WERI-Rb-1 (cell line): ENCODE measurements around the gene CGA.

Experiments used
- DNase-seq: peaks from one replicate; pipeline ENCODE4 v3.0.0-alpha.2; 2020
- H3K27ac ChIP-seq: fragments of 250-450 bp; sonication (Bioruptor Pico); 2 replicates; pipeline ENCODE4 v1.5.1; 2020; ENCODE audit warnings: mild to moderate bottlenecking, moderate library complexity
- H3K27me3 ChIP-seq: fragments of 250-450 bp; sonication (Bioruptor Pico); 2 replicates; pipeline ENCODE4 v1.5.1; 2021; ENCODE audit warnings: mild to moderate bottlenecking, low read depth, moderate library complexity; ENCODE audit not compliant: insufficient read depth, severe bottlenecking
- H3K36me3 ChIP-seq: fragments of 250-450 bp; sonication (Bioruptor Pico); 2 replicates; pipeline ENCODE4 v1.5.1; 2020; ENCODE audit warnings: mild to moderate bottlenecking, moderate library complexity
- H3K4me3 ChIP-seq: 2 replicates; pipeline ENCODE4 v1.5.1; 2011; ENCODE audit warnings: low read depth, mild to moderate bottlenecking, control low read depth, low read length
- H3K9me3 ChIP-seq: fragments of 250-450 bp; sonication (Bioruptor Pico); 2 replicates; pipeline ENCODE4 v1.5.1; 2021; ENCODE audit warnings: mild to moderate bottlenecking, moderate library complexity; ENCODE audit not compliant: severe bottlenecking
- TF ChIP-seq, protein P1 (sequence below): IDR thresholded peaks from 2 replicates; pipeline ENCODE4 v1.5.1; 2011; ENCODE audit warnings: low read depth, mild to moderate bottlenecking, control low read depth, inconsistent platforms, low read length

The CGA gene

DNA sequence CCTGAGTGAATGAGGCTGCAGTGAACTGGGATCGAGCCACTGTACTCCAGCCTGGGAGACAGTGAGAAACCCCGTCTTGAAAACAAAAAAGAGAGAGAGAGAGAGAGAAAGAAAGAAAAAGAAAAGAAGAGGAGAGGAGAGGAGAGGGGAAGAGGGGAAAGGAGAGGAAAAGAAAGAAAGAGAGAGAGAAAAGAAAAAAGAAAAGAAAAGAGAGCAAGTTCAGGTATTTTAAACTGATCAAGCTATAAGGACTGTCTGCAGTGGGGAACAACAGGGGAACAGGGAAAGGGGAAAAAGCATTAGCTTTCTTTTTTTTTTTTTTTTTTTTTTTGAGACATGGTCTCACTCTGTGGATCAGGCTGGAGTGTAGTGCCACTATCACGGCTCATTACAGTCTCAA, 2.5 kb downstream of the CGA start:
- no peaks in the 10 kb centered on the region for H3K9me3 ChIP-seq
- TF ChIP-seq, protein P1, sequence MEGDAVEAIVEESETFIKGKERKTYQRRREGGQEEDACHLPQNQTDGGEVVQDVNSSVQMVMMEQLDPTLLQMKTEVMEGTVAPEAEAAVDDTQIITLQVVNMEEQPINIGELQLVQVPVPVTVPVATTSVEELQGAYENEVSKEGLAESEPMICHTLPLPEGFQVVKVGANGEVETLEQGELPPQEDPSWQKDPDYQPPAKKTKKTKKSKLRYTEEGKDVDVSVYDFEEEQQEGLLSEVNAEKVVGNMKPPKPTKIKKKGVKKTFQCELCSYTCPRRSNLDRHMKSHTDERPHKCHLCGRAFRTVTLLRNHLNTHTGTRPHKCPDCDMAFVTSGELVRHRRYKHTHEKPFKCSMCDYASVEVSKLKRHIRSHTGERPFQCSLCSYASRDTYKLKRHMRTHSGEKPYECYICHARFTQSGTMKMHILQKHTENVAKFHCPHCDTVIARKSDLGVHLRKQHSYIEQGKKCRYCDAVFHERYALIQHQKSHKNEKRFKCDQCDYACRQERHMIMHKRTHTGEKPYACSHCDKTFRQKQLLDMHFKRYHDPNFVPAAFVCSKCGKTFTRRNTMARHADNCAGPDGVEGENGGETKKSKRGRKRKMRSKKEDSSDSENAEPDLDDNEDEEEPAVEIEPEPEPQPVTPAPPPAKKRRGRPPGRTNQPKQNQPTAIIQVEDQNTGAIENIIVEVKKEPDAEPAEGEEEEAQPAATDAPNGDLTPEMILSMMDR = no peak
- H3K27me3 ChIP-seq = no peaks in the 10 kb centered on the region
- H3K4me3 ChIP-seq = no peak overlapping the region
- H3K36me3 ChIP-seq = no peaks in the 10 kb centered on the region
- DNase-seq = no peak
- no peak overlapping the region for H3K27ac ChIP-seq

DNA sequence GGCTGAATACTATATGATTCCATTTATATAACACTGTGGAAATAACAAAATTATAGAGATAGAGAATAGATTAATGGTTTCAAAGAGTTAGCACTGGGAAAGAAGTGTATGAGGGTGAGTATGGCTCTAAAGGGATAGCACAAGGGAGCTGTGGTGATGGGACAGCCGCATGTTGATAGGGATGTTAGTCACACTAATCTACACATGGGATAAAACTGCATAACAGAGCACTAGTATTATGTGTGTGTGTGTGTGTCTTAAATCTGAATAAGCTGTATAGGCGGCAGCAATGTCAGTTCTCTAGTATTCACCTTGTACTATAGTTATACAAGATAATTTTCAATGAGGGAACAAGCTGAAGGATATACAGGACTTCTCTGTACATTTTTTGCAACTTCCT, 5.8 kb downstream of the CGA start:
- no peak for DNase-seq
- TF ChIP-seq, protein P1 = no peak
- Histone ChIP-seq H3K4me3 (no peak overlapping the region), H3K9me3 (no peaks in the 10 kb centered on the region), H3K27ac (no peak overlapping the region), H3K27me3 (no peaks in the 10 kb centered on the region), H3K36me3 (no peaks in the 10 kb centered on the region)

DNA sequence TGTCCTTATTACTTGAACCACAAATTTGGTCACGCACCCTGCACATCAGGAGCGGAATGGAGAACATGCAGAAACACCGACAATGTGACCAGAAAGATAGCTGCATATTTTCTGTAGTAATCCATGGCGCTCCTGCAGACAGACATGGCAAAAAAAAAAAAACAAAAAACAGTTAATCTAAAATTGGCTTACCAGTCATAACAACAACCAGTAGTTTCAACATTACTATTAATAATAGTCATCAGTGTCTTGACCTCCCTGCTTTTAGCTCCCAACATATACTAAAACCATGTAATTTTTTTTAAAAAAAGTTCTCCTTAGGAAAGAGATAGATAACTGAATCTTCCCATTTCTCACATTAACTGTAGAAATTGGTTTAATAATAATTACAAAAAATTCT, 6.8 kb downstream of the CGA start:
- H3K27me3 ChIP-seq = no peaks in the 10 kb centered on the region
- TF ChIP-seq, protein P1 = no peak
- no peaks in the 10 kb centered on the region for H3K36me3 ChIP-seq
- no peaks in the 10 kb centered on the region for H3K9me3 ChIP-seq
- H3K4me3 ChIP-seq = no peak overlapping the region
- DNase-seq = no peak
- no peak overlapping the region for H3K27ac ChIP-seq

- Histone ChIP-seq H3K27me3 (no peaks in the 10 kb centered on the region), H3K4me3 (no peak overlapping the region), H3K27ac (no peak overlapping the region), H3K9me3 (no peaks in the 10 kb centered on the region), H3K36me3 (no peaks in the 10 kb centered on the region)
- TF ChIP-seq, protein P1 = no peak
- DNase-seq = no peak
Measured at GRCh38 chr6:87082160-87082721, 12.7 kb downstream of the CGA start.

GRCh38 chr6:87078983-87079616, 15.8 kb downstream of the CGA start:
- peak; percentile 81 for DNase-seq
- no peaks in the 10 kb centered on the region for H3K36me3 ChIP-seq
- H3K4me3 ChIP-seq = no peak overlapping the region
- TF ChIP-seq, protein P1 = peak; percentile 95
- H3K27me3 ChIP-seq = no peaks in the 10 kb centered on the region
- H3K9me3 ChIP-seq = no peaks in the 10 kb centered on the region
- H3K27ac ChIP-seq = no peak overlapping the region

DNA sequence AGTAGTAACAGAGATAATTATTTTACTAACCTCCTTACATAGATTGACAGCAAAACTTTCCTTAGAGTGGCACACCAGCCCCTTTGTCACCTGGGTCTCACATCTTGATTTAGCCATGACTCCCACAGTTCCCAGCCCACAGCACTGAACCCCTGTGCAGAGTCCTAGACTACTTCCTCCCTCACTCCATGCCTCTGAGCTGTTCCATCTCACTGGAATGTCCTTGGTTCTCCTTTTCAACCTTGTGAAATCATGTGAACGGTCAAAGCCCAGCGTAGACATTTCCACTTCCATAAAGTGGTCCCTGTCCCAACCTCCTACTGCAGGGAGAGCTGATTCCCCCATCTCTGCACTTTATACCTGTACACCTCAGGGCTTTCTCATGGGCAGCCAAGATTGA, 19.7 kb downstream of the CGA start:
- no peak overlapping the region for H3K4me3 ChIP-seq
- no peaks in the 10 kb centered on the region for H3K36me3 ChIP-seq
- H3K27ac ChIP-seq = no peak overlapping the region
- H3K27me3 ChIP-seq = no peaks in the 10 kb centered on the region
- TF ChIP-seq, protein P1 = no peak
- H3K9me3 ChIP-seq = no peaks in the 10 kb centered on the region
- no peak for DNase-seq
